ENCODE measurements around the gene GBX2.

DNA sequence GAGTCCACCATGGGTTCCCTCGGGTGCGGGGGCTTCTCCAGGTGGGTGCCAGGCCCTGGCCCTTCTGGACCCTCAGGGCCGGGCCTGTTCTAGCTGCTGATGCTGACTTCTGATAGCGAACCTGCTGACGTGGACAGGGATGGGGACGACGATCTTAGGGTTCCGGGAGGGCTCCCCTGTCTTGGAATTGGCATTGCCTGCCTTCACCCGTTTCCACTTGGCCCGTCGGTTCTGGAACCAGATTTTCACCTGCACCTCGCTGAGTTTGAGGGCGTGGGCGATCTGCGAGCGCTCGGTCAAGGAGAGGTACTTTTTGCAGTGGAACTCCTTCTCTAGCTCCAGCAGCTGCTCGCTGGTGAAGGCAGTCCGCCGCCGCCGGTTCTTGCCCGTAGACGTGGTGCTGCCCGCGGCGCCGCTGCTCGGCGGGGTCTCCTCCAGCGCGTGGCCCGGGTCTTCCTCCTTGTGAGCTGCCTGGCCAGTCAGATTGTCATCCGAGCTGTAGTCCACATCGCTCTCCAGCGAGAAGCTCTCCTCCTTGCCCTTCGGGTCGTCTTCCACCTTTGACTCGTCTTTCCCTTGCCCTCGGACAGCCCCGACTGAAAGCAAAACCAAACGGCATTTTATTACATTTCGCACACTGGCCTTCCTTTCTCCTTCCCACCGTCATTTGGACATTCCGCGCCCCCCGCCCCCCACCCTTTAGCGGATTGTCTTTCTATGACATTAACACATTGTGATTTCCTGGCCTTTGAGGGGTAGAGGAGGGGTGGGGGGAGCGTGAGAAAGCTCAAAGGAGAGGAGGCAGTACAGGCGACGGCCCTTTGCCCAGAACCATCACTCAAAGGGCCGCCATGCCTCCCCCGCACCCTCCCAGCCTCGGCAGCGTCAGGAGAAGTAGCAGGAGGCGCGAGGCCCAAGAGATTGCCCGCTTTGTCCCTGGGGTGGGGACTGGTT, 2.1 kb downstream of the GBX2 start:
- no peak for TF ChIP-seq POLR2AphosphoS5 (IDR thresholded peaks at IDR 0.05)
- TF ChIP-seq, protein P1, sequence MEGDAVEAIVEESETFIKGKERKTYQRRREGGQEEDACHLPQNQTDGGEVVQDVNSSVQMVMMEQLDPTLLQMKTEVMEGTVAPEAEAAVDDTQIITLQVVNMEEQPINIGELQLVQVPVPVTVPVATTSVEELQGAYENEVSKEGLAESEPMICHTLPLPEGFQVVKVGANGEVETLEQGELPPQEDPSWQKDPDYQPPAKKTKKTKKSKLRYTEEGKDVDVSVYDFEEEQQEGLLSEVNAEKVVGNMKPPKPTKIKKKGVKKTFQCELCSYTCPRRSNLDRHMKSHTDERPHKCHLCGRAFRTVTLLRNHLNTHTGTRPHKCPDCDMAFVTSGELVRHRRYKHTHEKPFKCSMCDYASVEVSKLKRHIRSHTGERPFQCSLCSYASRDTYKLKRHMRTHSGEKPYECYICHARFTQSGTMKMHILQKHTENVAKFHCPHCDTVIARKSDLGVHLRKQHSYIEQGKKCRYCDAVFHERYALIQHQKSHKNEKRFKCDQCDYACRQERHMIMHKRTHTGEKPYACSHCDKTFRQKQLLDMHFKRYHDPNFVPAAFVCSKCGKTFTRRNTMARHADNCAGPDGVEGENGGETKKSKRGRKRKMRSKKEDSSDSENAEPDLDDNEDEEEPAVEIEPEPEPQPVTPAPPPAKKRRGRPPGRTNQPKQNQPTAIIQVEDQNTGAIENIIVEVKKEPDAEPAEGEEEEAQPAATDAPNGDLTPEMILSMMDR (IDR thresholded peaks at IDR 0.05) = no peak
